HG02943 (cell line): Measurements from ENCODE around the gene EXOC3L4.
"Not testable (repeated sequence)": the region's sequence is repeated elsewhere in the genome, so short reads cannot be mapped to it uniquely, and the experiment has no call there.

Experiments used
- ATAC-seq: cut with Tn5 transposase; IDR thresholded peaks from one replicate; pipeline ENCODE4 v1.9.1; 2021; ENCODE audit warnings: mild to moderate bottlenecking, low read depth, moderate library complexity; ENCODE audit not compliant: unreplicated experiment

Gene EXOC3L4

DNA sequence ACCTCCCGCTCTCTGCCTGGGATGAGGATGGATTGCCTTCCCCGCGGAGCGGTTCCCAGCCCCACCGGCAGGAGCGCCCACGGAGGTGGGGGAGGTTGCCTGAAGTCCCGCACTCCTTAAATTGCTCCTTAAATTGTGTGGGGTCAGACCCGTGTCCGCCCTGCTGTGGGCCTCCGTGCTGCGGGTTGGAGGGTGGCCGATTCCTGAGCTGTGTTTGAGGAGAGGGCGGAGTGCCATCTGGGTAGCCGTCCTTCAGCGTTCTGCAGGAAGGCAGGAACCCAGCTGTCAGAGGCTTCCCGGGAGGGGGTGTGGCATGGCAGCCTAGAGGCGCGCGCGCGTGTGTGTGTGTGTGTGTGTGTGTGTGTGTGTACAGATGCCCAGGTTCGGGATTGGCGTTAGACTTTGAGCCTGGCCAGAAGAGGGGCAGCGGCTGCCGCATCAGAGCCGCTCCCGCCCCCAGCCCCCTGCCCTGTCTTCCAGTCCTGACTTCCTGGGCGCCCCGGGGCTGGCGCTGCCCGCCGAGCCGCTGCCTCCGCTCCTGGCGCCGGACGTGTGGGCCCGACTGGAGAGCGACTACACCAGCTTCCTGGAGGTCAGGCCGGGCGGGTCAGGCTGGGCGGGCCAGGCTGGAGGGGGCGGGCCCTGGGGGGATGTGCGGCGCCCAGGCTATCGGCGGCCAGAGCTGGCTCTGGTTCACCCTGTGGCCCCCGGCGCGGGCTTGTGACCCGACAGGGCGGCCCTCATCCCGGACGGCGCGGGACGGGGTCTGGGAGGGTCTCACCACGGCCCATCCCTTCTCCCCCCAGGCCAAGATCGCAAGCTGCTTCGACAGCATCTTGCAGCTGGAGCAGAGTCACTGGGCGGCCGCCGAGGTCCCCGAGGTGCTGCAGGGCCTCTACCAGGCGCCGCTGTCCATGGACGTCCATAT lies 9.2 kb downstream of the EXOC3L4 start:
- no peak for ATAC-seq

DNA sequence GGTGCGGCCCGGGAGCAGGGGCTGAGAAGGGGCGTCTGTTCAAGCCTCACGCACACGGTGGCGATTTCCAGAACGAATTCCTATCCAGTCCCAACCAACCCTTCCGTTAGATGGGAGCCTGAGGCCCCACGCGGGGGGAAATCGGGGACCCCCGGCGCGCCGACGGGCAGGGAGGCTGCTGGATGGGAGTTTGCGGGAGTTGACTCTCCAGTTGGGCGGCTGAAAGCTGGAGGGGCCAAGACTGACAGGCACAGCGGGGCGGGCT lies 9.8 kb downstream of the EXOC3L4 start:
- no peak for ATAC-seq

DNA sequence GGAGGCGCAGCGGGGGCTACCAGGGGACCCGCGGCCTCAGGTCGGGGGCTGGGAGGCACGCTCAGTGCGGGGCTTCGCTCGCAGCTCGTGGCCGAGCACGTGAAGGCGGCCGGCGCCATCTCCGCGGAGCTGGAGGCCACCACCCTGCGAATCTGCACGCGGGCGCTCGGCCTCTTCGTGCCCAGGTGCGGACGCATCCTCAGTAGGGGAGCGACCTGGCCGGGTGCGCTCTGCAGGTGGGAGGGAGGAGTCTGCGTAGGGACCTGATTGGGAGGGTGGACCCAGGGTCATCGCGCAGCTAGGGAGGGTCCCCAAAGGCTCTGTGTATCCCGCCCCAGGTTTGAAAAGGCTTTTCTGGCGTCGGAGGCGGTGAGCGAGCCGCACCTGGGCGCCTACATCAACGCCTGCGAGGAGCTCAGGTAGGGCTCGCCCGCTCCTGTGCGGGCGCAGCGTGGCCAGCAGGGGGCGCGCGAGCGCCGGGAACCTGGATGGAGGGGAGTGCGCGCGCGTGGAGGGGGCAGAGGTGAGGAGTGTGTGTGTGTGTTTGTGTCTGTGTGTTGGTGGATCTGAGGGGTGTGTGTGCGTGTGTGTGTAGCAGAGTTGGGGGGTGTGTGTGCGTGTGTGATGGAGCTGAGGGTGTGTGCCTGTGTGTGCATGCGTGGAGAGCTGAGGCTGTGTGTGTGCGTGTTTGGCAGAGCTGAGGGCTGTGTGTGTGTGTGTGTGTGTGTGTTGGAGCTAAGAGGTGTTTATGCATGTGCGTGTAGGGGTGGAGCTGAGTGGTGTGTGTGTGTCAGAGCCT lies 10.3 kb downstream of the EXOC3L4 start:
- ATAC-seq, result no peak

DNA sequence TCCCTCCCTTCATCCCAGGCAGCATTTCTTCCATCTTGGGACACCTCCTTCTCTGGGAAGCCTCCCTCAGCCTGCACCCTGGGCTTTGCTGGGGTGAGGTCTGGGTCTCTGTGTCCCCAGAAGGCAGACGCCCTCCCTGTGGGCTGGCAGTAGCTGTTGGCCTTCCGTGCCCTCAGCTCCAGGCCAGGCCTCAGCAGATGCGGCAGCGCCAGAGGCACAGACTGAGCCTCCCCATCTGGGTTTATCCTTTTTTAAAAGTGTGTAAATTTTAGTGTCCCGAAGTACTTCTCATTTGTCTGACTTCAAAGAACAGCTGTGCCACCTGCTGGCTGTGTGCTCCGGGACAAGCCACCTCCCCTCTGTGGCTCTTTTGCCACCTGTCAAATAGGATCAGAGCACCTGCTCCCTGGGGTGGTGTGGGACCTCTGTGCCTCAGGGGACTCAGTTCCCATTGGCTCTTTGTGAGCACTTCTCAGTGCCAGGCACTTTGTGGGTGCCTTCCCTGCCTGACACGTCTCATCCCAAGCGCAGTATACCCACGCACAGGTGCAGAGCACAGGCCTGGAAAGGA lies 11.1 kb downstream of the EXOC3L4 start:
- ATAC-seq, result no peak

DNA sequence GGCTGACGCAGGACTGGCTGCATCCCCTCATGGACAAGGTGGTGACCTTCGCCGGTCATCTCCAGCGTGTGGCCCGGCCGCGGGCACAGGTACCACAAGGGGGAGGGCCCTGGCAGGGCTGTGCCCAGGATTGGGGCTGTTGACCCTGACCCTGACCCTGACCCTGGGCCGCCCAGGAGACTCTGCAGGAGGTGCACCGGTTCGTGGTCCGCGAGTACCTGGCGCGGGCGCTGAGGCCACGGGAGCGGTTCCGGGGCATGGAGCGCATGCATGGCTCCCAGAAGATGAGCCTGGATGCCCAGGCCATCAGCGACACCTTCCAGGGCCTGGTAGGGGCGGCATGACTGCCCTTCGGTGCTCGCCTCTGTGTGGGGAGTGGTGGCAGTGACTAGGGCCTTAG lies 12.9 kb downstream of the EXOC3L4 start:
- ATAC-seq, result no peak

DNA sequence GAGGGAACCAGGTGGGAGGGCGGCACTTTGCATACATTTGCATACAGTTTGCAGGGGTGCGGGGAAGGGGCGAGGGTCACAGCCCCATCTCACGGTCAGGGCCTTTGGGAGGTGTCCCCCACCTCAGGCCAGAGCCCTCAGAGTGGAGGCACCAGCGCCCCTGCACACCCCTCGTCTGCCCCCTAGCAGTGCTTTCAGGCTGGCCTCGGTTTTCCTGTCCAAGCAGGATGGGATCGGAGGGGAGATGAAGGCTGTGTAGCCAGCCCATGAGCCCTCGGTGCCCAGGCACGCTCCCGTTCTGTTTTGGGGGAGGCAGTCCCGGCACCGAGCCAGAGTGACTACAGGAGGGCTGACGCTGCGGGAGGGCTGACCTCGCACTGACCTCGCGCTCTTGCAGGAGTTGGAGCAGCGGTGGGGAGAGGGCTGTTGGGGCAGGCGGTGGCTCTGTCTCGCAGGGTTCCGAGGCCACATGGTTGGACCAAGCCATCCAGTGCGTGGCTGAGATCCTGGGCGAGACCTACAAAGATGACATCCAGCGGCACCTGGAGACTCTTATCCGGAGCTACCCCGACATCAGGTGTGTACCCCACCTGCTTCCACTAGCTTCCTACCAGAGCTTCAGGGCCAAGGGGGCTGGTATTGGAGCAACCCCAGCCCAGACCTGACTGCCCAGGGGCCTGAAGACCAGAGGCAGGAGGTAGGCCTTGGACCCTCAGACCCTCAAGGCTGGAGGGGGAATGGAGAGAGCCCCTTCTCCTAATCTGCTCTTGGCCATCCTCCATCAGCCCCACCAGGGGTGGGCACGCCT lies 13.6 kb downstream of the EXOC3L4 start:
- ATAC-seq, result no peak

DNA sequence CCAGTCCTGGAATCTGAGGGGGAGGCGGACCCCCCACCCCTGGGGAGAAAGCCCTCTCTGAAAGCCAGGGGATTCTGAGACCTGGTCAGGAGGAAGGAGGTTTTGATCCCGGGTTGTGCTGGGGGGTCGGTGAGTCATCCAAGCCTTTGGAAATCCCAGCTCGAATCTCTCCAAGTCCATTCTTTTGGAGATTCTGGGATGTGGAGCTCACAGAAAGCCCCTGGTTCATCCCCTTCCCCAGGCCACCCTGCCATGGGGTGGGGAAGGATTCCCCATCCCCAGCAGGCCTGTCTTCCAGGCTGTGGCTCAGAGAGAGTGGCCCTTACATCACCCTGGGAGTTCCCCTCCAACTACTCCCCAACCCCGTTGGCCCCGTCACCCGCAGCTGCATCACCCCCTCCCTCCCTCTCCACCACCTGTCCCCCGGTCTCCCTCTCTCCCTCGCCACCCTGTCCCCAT lies 14.3 kb downstream of the EXOC3L4 start:
- no peak for ATAC-seq

DNA sequence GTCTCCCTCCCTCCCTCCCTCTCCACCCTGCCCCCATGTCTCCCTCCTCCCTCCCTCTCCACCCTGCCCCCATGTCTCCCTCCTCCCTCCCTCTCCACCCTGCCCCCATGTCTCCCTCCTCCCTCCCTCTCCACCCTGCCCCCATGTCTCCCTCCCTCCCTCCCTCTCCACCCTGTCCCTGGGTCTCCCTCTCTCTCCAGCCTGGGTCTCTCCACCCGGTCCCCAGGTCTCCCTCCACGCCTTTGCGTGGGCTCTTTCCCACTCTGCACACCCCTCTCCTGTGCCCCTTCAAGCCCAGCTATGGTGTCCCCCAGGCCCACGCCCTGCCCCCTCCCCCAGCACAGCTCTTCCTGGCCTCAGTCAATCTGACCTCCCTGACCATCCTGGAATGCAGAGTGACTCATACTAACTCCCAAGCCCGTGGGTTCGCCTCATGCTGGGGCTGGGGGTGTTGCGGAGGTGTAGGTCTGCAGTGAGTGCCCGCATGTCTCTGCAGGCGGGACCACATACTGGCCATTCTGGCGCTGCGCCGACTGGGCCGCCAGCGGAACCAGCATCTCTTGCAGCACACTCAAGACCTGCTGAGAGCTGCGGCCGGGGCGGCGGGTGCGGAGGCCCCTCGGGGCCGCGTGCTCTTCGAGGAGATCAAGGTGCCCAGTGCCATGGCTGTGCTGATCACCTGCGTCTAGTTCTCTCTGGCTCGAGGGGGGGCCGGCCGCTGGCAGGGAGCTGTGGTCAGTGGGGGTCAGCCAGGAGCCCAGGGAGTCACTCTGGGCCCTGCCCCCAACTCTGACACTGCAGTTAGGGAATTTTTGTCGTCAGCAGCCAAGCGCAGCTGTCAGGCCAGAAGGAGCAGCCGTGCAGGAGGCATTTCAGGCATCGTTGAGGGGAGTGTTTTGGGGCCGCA lies 15.3 kb downstream of the EXOC3L4 start:
- no peak for ATAC-seq

DNA sequence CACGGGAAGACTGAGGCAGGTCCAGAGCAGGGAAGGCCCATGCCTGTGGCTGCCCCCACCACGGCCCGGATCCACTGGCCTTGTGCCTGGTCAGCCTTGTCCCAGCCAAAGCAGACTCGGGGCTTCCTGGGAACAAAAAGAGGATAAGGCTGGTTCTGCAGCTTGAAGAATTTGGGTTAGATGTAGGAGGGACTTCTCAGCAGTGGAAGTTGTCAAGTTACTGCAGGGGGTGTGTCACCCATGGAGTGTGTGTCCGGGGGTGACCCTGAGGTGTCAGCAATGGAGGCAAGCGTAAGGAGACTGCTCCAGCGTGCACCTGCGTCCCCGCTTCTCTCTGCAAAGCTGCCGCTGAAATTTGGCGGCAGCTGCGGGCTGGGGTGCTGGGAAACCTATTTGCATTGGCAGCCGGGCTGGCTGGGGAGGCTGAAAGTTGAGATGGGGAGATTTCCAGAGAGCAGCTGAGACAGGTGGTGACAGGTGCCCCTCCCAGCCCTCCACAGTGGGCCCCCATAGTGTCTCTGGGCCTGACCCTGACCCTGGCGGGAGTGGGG lies 16.2 kb downstream of the EXOC3L4 start:
- no peak for ATAC-seq

DNA sequence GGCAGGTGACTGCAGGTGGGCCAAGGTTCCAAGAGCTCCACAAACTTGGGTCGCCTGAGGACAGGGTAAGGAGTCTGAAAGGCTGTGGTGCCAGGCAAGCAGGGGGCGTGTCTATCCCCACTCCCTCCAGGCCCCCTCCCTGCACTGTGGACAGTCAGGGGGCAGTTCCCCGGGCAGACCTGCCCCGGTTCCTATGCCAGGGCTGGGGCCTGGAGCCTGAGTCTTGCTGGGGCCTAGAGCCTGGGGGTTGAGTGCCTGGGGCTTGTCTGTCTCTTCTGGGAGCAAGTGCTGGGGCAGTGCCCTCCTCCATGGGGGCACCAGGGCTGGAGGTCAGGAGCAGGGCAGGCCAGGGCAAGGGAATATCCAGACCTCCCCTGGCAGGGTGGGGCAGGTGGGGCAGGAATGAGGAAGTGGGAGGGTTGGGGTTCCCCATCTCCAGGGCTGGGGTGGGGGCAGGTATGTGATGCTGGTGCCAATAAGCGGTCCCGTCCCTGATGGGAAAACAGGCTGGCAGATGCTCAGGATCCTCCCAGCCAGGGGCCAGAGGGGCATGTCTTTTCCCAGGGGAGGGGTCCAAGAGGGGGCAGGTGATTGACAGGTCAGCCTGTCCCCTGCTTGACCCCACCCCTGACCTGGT lies 16.8 kb downstream of the EXOC3L4 start:
- no peak for ATAC-seq

DNA sequence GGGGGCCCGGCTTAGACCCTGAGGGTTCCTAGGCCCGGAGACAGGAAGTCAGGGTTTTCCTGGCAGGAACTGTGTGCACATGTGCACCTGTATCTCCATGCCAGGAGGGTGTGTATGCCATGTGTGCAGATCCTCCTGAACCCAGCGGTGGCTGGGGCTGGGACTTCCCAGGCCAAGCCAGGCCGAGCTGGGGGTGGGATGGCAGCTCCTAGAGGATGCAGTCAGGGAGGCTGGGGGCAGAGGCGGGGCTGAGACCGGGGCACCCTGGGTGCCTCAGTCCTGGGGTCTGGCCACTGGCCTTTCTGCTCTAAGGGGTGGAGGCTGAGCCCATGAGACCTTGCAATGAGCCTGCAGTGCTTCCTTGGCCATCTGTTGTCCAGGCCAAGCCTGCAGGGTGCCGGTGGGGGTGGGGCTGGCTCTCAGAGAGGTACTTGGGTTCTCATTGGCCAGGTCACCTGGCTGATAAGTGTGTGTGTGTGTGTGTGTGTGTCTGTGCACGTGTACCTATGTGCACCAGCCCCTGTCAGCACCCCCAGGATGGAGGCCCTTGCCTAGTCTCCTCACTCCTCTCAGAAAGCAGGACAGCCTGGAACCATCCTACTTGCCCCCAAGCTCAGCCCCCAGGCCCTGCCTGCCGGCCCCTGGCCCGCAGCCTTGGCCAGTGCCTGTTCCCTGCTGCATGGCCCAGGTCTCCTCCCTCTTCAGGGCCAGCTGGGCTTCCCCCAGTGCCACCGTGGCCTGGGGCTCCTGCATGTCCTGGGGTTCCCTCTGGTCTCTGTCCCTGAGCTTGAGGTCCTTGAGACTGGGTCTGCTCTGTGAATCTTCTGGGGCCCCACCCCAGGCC lies 18.1 kb downstream of the EXOC3L4 start:
- ATAC-seq, result no peak

DNA sequence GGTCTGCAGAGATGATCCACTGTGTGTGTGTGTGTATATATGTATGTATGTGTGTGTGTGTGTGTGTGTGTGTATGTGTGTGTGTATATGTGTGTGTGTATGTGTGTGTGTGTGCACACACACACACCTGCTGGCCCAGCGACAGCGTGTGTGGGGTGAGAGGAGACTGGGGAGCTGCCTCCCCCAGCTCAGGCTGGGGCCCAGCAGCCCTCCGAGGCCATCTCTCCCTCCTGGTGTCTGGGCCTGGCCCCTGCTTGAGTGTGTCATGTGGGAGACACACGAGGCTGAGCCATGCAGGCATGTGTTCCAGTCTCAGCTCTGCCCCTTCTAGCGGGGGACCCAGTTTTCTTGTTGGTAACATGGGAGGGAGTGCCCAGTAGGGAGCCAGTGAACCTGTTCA lies 18.8 kb downstream of the EXOC3L4 start:
- ATAC-seq, result no peak

DNA sequence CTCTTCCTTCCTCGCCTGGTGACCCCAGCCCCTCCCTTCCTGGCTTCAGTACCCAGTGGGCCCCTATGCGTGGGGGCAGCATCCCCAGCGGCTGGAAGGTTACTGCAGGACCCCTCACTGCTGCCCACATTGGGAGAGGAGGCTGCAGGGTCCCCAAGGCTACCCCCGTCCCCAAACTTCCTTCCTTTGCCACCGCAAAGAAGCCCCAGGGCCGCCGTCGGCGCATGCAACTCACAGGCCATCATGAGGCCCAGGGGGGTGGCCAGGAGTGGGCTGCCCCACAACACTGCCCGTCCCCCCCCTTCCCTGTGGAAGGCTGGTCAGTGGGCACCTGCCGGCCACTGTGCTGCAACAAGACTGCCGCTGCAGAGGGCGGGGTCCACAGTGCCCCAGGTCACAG lies 19.2 kb downstream of the EXOC3L4 start:
- ATAC-seq, result no peak

DNA sequence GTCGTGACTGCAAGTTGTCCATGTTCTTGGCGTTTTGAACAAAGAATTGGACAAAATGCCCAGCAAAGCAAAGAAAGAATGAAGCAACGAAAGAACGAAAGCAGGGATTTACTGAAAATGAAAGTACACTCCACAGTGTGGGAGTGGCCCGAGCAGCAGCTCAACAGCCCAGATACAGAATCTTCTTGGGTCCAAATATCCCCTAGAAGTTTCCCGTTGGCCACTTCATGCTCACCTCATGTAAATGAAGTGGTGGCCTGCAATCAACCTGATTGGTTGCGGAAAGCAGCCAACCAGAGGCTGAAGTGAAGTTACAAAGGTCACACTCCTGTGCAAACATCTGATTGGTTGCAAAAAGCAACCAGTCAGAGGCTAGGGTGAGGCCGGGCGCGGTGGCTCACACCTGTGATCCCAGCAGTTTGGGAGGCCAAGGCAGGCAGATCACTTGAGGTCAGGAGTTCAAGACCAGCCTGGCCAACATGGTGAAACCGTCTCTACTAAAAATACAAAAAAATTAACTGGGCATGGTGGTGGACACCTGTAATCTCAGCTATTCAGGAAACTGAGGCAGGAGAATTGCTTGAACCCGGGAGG lies 20.7 kb downstream of the EXOC3L4 start:
- ATAC-seq, result not testable (repeated sequence)

DNA sequence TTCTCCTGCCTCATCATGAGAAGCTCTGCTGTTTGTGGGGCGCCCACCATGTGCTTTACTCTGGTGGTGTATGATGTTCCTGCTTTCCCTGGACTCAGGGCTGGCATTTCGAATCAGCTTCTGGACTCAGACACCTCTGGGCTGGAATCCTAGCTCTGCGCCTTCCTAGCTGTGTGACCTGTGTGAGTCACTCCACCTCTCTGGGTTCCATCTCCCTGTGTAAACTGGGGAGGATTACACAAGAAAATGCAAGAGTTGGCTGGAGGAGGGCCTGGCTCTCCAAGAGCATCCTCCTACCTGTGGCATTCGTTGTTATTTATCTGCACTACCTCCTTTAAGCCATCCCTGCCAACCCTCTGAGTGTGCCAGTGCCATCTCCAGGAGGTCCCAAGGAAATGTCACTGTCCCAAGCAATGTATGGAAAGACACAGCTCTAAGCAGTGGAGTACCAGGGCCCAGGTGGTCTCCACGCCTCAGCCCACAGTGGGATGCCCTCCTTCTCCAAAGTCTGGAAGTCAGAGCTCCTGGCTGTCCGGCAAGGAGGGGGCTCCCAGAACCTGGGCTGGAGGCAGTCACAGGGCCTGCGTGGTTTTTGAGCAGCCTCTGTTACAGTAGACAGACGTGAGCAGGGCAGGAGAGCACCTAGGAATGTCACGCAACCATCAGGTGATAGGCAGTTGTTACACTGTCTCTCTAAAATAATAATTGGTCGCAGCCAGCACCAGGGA lies 21.5 kb downstream of the EXOC3L4 start:
- no peak for ATAC-seq

DNA sequence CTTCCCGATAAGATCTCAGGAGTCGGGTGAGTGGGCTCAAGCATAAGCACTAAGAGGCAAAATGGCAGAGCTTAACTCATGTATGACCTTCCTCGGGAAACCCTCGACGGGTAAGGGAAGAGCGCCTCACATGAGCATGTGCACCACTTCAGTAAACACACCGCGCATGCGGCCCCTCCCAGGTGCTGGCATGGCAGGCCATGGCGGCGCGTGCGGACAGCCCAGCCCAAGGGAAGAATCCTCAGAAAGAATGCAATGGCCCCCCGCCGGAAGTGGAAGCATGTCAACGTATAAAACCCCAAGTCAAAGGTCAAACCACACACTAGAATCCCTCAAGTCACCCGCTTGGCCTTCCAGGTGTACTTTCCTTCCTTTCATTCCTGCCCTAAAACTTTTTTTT lies 22.1 kb downstream of the EXOC3L4 start:
- no peak for ATAC-seq

DNA sequence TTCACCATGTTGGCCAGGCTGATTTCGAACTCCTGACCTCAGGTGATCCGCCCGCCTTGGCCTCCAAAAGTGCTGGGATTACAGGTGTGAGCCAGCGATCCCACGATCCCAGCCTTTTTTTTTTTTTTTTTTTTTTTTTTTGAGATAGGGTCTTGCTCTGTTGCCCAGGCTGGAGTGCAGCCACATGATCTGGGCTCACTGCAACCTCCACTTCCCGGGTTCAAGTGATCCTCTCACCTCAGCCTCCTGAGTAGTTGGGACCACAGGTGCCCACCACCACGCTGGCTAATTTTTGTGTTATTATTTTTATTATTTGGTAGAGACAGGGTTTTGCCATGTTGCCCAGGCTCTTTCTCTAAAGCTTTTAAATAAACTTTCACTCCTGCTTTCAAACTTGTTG lies 23.0 kb downstream of the EXOC3L4 start:
- not testable (repeated sequence) for ATAC-seq
